GM12874 (cell line): Measurements from ENCODE around the gene ANGPTL4.

ENCODE experiments used
- TF ChIP-seq, protein P1 (sequence below): IDR thresholded peaks from 2 replicates; pipeline ENCODE4 v1.5.1; 2011; ENCODE audit warnings: low read depth, mild to moderate bottlenecking, control low read depth, low read length, moderate library complexity; ENCODE audit not compliant: insufficient read depth

The ANGPTL4 gene

GRCh38 chr19:8370176-8371010, 6.4 kb downstream of the ANGPTL4 start:
- TF ChIP-seq, protein P1, sequence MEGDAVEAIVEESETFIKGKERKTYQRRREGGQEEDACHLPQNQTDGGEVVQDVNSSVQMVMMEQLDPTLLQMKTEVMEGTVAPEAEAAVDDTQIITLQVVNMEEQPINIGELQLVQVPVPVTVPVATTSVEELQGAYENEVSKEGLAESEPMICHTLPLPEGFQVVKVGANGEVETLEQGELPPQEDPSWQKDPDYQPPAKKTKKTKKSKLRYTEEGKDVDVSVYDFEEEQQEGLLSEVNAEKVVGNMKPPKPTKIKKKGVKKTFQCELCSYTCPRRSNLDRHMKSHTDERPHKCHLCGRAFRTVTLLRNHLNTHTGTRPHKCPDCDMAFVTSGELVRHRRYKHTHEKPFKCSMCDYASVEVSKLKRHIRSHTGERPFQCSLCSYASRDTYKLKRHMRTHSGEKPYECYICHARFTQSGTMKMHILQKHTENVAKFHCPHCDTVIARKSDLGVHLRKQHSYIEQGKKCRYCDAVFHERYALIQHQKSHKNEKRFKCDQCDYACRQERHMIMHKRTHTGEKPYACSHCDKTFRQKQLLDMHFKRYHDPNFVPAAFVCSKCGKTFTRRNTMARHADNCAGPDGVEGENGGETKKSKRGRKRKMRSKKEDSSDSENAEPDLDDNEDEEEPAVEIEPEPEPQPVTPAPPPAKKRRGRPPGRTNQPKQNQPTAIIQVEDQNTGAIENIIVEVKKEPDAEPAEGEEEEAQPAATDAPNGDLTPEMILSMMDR = no peak

GRCh38 chr19:8371011-8371804, 7.3 kb downstream of the ANGPTL4 start:
- TF ChIP-seq, protein P1 = no peak

DNA sequence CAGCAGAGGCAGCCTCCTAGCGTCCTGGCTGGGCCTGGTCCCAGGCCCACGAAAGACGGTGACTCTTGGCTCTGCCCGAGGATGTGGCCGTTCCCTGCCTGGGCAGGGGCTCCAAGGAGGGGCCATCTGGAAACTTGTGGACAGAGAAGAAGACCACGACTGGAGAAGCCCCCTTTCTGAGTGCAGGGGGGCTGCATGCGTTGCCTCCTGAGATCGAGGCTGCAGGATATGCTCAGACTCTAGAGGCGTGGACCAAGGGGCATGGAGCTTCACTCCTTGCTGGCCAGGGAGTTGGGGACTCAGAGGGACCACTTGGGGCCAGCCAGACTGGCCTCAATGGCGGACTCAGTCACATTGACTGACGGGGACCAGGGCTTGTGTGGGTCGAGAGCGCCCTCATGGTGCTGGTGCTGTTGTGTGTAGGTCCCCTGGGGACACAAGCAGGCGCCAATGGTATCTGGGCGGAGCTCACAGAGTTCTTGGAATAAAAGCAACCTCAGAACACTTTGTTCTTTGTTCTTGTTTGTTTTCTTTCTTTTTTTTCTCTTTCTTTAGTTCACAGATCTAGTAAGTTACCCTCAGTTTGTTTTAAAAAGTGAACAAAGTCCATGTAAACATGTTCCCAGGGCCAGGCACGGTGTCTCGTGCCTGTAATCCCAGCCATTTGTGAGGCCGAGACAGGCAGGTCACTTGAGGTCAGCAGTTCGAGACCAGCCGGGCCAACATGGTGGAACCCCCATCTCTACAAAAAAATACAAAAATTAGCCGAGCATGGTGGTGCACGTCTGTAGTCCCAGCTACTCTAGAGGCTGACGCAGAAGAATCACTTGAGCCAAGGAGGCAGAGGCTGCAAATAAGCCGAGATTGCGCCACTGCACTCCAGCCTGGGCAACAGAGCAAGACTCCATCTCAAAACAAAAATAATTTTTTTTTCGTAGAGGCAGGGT, 10.2 kb downstream of the ANGPTL4 start:
- TF ChIP-seq, protein P1 = no peak

DNA sequence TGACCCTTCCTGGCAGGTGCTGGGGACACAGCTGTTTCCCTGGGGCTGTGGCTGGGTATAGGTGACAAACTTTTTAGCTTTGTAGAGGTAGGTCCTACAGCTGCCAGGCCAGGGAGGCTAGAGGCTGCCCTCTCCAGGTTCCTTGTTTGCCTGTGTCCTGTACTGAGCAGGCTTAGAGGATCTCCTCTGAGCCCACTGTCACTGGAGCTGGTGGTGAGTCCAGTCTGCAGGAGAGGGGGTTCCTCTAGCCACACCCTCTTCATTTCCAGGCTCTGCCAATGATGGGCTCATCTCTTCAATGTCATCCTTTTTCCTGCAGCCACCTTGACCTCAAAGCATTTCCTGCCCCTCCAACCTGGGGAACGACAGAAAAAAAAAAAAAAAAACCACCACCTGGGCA, 13.6 kb downstream of the ANGPTL4 start:
- TF ChIP-seq, protein P1 = no peak

DNA sequence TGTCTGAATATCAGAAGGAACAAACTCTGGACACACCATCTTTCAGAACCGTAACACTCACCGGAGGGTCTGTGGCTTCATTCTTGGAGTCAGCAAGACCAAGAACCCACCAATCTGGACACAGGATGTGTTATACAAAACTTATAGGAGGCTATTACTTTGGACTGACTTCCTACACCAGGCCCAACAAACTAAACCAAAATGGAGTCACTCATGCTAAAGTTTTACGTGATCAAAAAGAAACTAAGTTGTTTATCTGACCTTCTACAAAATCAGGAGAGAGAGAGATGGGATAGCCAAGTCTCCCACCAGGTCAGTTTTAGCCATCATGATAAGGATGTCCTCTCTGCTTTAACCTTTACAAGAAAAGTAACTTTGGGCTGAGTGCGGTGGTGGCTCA, 23.0 kb downstream of the ANGPTL4 start:
- TF ChIP-seq, protein P1 = no peak

DNA sequence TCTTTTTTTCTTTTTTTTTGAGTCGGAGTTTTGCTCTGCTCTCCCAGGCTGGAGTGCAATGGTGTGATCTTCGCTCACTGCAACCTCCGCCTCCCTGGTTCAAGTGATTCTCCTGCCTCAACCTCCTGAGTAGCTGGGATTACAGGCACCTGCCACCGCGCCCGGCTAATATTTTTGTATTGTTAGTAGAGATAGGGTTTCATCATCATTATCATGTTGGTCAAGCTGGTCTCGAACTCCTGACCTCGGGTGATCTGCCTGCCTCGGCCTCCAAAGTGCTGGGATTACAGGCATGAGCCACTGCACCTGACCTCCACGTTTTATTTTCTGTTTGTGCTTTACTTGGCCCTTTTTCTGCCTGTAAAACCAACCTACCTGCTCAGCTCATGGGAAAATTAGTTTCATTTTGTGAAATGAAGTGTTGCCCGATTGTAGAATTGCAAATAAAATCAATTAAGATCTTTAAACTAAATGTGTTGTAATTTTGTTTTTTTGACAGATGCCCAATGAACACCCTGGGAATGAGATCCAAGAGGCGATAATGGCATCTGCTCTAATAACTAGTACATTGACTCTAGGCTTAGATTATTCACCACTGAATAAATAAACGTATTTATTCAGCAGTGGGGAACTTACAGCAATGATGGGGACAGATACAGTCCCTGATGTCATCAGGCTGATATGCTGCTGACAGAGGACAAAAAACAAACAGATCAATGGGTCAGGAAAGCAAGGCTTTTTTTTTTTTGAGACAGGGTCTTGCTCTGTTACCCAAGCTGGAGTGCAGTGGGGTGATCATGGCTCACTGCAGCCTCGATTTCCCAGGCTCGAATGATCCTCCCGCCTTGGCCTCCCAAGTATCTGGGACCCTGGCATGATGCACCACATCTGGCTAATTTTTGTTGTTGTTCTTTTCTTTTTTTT, 24.0 kb downstream of the ANGPTL4 start:
- TF ChIP-seq, protein P1 = no peak
